GM18861 (cell line): Measurements from ENCODE around the gene APRT.
"Not testable (repeated sequence)": the region's sequence is repeated elsewhere in the genome, so short reads cannot be mapped to it uniquely, and the experiment has no call there.

Experiments
- ATAC-seq: cut with Tn5 transposase; IDR thresholded peaks from one replicate; pipeline ENCODE4 v1.9.1; 2021; ENCODE audit not compliant: unreplicated experiment

The APRT gene

GRCh38 chr16:88823646-88824045, 11.9 kb upstream of the APRT start:
- ATAC-seq: not testable (repeated sequence)

- ATAC-seq: no peak
Measured at GRCh38 chr16:88822281-88823040, 10.7 kb upstream of the APRT start.

GRCh38 chr16:88821168-88821850, 9.6 kb upstream of the APRT start:
- ATAC-seq: no peak

- no peak for ATAC-seq
Measured at GRCh38 chr16:88820385-88821025, 8.8 kb upstream of the APRT start.

- no peak for ATAC-seq
Measured at GRCh38 chr16:88819126-88819525, 7.4 kb upstream of the APRT start.

GRCh38 chr16:88818575-88818874, 6.8 kb upstream of the APRT start:
- ATAC-seq: no peak

GRCh38 chr16:88817785-88818574, 6.3 kb upstream of the APRT start:
- no peak for ATAC-seq

GRCh38 chr16:88816736-88817535, 5.2 kb upstream of the APRT start:
- ATAC-seq: no peak

- ATAC-seq: no peak
Measured at GRCh38 chr16:88815901-88816589, 4.3 kb upstream of the APRT start.

- no peak for ATAC-seq
Measured at GRCh38 chr16:88815227-88815626, 3.5 kb upstream of the APRT start.

- no peak for ATAC-seq
Measured at GRCh38 chr16:88814144-88814502, 2.4 kb upstream of the APRT start.

- ATAC-seq: no peak
Measured at GRCh38 chr16:88813269-88814143, 1.8 kb upstream of the APRT start.

GRCh38 chr16:88812513-88813268, 963 bp upstream of the APRT start:
- no peak for ATAC-seq

GRCh38 chr16:88810912-88811768, 588 bp downstream of the APRT start:
- ATAC-seq: peak; percentile 50

- ATAC-seq: no peak
Measured at GRCh38 chr16:88810166-88810911, 1.4 kb downstream of the APRT start.

- ATAC-seq: no peak
Measured at GRCh38 chr16:88809676-88810165, 2.0 kb downstream of the APRT start.
